ENCODE results near the gene CYB561D2. TPM values are rescaled to one million over a fixed set of nuclear protein-coding genes. Genes with fewer than 3 reads are reported as not detected.

Gene CYB561D2
- polyA plus RNA-seq, 3 donors, result 12.4 to 17.0 (median 13.4) TPM

DNA sequence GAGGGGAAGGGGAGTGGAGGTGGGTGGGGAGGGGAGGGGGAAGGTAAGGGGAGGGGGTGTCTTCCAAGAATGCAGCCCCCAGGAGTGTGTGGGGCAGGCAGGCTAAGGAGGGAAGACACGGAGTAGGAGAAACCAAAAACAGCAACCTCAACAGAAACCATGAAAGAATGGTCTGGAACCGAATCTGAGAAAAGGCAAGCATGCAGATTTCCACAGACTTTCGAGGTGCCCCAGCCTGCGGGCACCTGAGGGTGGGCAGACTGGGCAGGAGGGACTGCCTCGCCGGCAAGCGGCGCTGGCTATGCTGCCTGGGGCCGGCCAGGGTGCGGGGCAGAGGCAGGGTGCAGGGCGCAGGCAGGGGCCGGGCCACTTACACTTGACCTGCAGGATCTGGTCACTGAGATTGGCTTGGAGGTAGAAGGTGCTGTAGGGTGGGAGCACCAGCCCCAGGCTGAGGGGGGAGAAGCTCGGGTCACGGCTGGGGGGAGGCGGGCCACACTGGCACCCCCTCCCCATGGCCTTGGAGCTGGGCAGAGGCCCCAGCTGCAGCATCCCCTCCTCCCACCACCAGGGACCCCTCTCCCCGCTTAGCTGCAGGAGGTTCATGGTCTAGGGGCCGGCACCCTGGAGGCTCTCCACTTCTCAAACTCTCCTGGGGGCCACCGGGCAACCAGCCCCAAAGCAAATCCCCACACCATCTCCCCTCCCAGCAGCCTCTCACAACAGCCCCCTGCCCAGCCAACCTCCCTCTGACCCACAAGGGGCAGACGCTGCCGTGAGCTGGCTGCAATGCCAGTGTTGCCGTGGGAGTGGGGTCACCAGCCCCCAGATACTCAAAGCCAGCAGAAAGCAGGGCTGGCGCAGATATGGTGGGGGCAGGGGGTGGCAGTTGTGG is 23.9 kb downstream of the CYB561D2 start:
- no peak for DNase-seq (ENCODE audit: extremely low read depth in 1 of 11, low read depth in 9 of 11, low spot score in 4 of 11)

DNA sequence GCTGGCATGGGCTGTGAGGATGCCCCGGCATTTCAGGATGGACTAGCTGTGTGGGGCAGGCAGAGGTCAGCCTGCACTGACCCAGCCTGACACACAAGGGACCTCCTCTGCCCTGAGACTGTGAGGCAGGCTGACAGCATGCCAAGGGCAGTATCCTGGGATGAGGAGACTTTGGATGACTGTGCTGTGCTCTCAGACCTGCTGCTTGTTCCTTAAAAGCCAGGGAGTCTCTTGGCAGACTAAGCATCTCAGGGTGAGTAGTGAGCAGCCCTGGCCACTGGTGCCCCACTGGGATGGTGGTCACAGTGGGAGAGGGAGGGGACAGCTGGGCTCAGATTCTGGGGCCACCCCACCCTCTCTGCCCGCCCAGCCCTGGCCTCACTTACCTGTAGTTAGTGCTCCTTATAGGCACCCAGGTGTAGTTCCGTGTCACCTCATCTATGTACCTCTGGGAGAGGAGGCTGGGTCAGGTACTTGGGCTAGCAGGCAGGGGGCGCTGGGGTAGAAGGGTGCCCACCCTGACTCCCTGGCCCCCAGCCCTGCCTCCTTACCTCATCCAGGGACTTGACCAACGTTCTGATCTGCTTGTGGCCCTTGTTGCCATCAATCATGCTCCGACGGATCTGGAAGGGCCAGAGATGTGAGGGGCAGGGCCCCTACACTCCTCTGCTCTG is 24.7 kb downstream of the CYB561D2 start:
- DNase-seq (ENCODE audit: extremely low read depth in 1 of 11, low read depth in 9 of 11, low spot score in 4 of 11), result no peak

DNA sequence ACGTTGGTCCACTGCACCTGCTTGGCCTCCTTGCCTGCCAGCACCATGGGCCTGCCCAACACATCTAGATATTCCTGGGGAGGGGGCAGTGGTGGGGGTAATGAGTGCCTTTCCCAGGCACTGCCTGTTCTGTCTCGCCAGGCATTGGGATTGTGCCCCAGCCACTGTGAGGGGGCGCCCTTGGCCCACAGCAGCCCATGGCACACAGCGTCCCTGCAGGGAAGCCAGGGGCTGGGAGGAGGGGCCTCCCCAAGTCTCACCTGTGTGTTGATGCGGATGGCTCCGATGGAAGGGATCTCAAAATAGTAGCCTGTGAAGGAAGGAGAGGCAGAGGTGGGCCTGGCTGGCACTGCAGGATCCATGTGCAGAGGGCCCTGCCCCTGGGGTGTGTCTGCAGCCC is 27.4 kb downstream of the CYB561D2 start:
- DNase-seq (ENCODE audit: extremely low read depth in 1 of 11, low read depth in 9 of 11, low spot score in 4 of 11), result no peak

DNA sequence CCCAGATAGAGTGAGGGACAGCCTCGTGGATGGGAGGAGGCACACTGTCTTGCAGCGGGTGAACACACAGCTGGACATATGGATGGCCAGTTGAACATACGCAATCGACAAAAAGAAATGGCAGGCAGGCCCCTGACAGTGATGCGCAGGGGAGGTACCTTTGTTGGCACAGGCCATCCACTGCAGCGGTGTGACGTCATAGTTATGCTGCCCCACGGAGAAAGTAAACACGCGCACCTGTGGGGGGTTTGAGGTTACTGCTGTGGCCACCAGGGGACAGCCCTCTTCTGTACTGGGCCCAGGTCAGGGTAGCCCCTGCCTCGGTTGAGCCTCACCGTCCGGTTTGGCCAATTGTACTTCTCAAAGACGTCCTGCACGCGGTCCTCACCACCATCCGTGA is 28.1 kb downstream of the CYB561D2 start:
- no peak for DNase-seq (ENCODE audit: extremely low read depth in 1 of 11, low read depth in 9 of 11, low spot score in 4 of 11)

DNA sequence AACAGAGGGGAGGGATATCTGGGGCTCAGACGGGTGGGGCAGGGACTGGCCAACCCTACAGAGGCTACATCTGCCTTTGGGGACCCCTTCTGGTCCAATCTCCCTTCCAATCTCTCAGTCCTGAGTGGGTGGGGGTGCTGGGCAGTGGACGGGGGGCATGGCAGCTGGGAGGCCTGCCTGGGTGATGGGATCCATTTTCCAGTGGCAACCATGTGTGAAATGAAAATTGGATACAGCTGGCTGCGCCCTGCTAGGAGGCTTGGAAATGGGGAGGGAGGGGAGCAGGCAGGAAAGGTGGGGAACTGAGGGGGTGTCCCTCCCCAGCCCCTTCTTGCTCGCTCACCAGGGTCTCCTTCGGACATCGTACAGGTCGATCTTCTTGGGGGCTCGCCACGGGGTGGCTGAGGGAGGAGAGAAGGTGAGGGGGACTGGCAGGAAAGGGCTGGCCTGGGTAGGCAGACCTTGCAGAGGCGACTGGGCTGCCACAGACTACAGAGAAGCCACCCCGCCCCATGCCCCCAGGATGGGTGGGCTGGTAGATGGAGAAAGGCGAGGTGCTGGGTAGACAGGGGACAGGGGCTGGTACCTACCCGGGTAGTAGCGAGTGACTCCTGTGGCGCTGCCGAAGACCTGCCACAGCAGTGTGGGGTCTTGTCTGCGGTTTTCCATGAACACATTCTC is 29.9 kb downstream of the CYB561D2 start:
- no peak for DNase-seq (ENCODE audit: extremely low read depth in 1 of 11, low read depth in 9 of 11, low spot score in 4 of 11)

DNA sequence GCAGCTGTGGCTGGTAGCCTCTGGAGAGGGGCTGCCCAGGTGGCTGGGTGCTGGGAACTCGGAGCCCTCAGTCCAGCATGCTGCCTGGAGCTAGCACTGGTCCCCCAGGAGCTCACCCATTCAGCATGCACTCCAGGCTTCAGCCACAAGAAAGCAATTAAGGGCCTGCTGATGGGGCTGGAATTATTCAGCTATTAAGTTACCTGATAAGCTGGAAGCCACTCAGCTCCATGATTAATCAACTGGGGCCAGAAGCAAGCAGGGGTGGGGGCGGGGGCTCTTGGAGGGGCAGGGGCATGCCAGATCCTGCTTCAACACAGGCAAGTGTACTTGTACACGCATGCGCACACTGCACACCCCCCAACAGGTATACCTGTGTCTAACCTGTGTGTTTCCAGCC is 30.7 kb downstream of the CYB561D2 start:
- DNase-seq (ENCODE audit: extremely low read depth in 1 of 11, low read depth in 9 of 11, low spot score in 4 of 11), result no peak

DNA sequence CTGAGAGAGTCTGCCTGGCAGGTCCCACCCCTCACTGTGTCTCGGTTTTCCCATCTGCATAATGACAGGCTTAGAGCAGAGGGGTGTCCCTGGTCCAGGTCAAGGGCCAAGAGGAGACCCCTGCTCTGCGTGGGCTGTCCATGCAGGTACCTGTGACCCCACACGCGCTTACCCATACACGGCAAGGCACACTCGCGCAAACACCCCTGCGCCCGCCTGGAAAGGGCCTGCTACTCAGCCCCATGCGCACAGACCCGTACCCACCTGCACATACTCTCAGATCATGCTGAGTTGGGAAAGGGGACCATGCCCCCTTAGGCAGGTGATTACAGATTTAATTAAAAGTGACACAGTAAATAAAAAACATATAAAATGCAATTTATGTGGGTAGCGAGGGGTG is 32.1 kb downstream of the CYB561D2 start:
- no peak for DNase-seq (ENCODE audit: extremely low read depth in 1 of 11, low read depth in 9 of 11, low spot score in 4 of 11)

DNA sequence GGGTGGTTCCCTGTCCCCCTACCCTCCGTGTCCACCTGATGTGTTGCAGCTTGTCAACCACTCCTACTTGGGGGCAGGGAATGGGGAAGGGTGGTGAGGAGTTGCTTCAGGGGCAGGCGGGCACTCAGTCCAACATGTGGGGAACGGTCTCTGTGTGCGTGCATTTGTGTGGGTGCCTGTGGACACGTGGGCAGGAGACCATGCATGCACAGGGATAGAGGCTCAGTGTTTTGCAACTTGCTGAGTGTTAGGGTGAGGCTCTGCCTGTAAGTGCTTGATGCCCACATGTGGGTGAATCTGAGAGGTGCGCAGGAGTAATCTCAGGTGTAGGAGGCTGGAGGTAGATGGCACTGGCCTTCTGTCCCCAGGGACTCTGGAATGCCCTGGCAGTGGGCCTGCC is 33.1 kb downstream of the CYB561D2 start:
- DNase-seq (ENCODE audit: extremely low read depth in 1 of 11, low read depth in 9 of 11, low spot score in 4 of 11), result no peak

DNA sequence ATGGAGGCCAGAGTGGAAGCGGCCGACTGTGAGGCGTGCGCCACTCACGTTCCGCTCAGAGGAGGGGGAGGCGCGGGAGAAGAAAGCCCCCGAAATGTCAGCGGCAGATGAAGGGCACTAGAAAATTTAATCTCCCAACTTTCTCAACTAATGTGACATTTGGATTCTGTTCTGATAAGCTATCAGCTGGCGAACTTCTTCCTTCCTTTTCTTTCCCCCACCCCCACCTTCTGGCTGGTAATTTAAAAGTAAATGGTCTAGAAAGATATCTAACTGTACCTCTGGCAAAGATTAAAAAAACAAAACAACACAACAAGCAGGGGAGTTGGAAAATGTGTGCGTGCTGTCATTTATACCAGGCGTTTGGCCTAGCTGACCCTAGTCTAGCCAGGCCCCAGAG is 35.1 kb downstream of the CYB561D2 start:
- DNase-seq (ENCODE audit: extremely low read depth in 1 of 11, low read depth in 9 of 11, low spot score in 4 of 11), result no peak

DNA sequence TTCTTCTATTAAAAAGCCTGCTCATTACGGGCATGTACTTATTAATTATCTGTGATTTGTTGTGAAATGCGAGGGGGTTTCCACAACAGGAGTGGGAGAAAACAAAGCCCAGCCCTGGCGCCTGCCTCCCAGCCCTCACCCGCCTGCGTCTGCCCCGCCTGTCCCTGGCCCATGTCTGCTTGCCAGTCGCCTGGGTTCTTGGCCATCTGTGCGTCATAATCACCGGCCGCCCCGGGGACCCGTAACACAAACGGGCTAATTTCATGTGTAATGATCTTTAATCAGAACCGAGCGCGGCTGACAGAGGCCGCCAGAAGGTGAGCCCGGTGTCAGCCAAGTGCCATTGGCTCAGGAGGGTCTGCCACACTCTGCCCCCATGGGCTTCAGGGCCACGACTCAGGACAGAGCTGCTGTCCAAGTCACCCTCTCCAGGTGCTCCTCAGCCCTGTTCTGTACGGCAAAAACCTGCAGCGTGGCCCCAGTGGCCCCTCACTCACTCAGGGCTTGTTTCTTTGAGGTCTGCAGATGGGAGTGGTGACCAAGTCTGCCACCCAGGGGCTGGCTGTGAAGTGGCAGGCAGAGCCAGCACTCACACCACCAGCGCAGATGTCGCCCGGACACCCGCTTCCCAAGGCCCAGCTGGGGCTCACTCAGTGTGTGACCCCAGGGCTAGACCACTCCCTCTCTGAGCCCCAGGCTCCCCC is 37.5 kb downstream of the CYB561D2 start:
- no peak for DNase-seq (ENCODE audit: extremely low read depth in 1 of 11, low read depth in 9 of 11, low spot score in 4 of 11)

DNA sequence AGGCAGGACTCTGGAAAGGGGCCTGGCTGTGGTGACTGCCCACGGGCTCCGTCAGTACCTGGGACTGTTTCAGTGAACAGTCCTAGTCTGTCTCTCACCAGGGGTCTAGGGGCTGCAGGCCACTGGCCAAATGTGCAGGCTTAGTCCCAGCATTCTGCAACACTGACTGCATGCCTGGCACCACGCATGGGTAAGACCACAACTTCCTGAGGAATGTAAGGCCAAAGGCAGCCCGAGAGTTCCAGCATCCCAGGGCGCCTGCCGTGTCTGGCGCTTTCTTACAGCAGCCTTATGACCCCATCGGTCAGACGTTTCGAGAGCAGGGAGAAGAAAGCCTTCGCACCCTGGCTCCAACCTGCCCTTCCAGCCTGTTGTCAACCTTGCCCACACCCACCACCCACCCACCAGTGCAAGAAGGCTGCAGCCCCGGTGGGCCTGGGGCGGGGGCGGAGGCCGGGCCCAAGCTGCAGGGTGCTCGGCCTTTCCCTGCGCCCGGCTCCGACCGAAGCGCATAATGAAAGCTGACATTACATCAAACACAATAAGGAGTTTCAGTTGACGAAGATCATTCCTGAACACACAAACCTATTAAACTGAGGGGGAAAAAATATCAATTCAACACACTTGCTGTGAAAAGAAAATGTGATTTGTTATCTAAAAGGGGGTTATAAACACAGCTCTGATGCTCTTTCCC is 38.2 kb downstream of the CYB561D2 start:
- DNase-seq (ENCODE audit: extremely low read depth in 1 of 11, low read depth in 9 of 11, low spot score in 4 of 11), result no peak

DNA sequence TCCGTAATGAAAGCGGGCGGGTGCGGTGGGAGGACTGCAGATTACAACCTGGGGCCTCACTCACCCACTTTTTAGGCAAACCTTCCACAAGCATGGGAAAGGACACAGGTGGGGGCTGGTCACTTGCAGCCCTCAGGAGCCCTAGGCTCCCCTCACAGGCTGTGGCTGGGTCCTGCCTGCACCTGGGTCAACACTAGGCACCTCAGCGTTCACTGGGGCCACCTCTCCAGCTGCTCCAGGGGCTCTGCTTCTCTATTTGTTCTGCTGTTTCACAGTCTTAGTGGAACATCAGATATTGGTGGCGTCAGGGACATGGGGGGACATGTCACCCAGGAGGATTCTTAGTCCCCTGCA is 38.7 kb downstream of the CYB561D2 start:
- no peak for DNase-seq (ENCODE audit: extremely low read depth in 1 of 11, low read depth in 9 of 11, low spot score in 4 of 11)

DNA sequence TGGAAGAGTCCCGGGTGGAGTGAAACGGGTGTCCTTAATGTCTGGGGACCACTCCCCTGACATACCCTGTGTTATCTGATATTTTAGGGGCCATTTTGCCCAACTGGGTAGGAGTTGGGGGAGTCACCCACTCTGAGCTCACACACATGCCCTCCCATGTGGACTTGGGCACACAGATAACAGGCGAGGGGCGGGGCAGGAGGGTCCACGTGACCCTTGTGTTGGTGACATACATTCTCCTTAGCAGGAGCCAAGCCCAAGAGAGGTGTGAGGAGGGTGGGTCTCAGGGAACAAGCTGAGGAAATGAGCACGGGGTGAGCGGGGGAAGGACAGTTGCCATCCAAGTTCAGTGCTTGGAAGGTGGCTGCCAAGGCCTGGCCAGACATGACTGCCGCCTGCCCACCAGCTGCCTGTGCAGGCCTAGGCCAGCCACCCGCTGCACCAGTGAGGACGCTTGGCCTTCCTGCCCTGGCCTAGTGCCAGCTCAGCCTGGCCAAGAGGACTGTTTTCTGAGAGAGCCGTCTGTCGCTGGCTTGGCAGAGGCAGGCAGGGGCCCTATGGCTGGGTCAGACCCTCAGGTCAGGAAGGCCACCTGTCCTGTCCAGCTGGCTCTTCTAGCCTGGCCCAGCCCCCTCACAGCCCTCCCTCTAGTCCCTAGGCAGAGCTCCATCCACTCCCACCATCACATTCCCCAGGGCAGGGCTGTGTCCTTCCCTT is 40.0 kb downstream of the CYB561D2 start:
- no peak for DNase-seq (ENCODE audit: extremely low read depth in 1 of 11, low read depth in 9 of 11, low spot score in 4 of 11)

DNA sequence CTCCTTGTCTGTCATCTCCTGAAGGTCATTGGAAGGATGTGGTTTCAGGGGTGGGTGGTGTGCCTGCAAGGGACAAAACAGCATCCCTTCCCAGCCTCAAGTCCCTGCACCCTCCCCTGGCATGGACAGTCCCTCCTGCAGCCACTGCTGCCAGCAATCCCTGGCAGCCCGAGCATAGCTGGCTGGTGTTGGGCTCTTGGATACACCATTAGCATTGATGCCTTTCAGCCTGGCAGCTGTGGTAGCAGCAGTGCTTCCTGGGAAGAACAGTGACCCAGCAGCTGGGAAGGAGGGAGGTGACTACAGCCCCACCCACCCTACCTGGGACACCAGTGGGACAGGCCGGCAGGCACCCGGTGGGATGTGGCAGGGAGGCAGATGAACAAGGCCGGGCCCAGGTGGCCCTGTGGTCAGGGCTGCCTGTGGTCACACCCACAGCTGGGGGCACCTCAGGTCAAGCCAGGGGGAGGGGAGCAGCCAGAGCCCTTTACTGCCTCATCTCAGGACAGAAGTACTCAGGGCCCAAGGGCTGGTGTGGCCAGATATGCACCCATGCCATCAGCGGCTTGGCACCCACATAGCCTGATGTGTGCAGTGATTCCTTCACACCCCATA is 41.5 kb downstream of the CYB561D2 start:
- no peak for DNase-seq (ENCODE audit: extremely low read depth in 1 of 11, low read depth in 9 of 11, low spot score in 4 of 11)

DNA sequence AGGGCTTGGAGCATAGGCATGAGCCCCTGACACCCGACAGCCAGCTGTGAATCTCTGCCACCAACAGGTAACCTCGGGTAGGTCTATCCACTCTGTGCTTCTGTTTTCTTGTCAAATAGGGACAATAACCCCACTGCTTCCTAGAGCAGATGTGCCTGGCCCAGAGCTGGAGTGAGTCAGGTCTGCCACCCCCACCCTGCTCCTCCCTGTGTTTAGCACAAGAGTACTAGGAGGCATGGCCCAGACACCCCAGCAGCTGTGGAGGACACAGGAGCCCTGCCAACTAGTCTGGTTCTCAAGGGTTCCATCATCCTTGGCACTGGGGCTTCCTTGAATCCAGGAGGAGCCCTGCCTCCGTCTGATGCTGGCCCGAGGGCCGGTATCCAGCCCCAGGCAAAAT is 42.4 kb downstream of the CYB561D2 start:
- DNase-seq (ENCODE audit: extremely low read depth in 1 of 11, low read depth in 9 of 11, low spot score in 4 of 11), result no peak

DNA sequence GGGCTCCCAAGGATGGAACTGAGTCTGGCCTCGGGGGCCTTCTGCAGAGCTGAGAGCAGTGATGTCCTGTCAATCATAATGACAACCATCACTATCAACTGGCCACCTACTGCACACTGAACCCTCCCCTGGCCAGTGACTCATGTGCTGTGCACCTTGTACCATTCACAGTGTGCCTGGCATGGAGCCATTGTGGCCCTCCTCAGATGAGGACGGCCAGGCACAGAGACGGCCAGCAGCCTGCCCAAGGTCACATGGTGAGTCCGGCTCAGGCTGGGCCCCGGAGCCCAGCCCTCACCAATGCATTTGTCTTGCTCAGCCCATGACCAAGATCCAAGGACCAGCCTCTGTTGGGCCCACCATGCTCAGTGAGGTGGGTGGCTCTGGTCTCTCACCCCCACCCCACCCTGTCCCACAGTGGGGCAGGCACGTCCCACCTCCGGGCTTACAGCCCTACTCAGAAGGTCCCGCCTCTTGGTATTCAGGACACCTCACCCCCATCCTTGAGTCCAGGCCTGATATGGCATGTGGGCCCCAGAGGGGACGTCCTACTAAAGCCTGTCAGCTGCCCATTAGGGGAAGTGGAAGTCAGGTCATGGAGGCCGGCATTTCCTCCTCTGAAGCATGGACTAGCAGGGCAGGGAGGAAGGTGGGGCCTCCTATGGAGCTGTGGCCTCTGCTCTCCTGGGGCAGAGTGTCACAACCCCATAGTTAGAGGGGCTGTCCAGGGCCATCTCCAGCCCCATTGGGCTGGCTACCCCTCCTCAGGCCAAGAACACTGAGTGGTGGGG is 44.6 kb downstream of the CYB561D2 start:
- DNase-seq (ENCODE audit: extremely low read depth in 1 of 11, low read depth in 9 of 11, low spot score in 4 of 11), result no peak

DNA sequence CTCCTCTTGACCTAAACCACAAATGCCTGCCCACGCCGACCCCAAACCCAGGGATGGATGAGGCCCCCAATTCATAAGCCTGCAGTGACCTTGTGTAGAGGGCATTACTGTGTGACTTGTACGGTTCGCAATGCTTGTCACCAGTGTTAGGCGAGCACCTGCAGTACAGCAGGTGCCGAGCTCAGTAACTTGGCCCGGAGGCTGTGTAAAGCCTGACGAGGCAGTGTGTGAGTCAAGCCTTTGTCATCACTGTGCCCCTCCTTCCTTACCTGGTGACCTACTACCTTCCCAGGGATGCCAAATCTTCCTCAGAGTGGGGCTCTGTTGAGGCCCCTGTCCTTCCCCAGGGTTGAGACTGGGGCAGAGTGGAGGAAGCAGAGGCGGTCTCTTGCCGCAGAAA is 45.8 kb downstream of the CYB561D2 start:
- DNase-seq (ENCODE audit: extremely low read depth in 1 of 11, low read depth in 9 of 11, low spot score in 4 of 11), result no peak

All from renal cortex interstitium (tissue), 11 donors.